HL-60 (cell line): Measurements from ENCODE around the gene KDM6A.

Source experiments
- TF ChIP-seq, protein P1 (sequence below): IDR thresholded peaks from one replicate; pipeline ENCODE4 v1.5.1; 2011; ENCODE audit warnings: low read length, control low read depth, inconsistent platforms; ENCODE audit not compliant: insufficient read depth
- TF ChIP-seq, protein P2 (sequence below): IDR thresholded peaks from 2 replicates; pipeline ENCODE4 v1.6.1; 2012; ENCODE audit warnings: low read depth; ENCODE audit not compliant: insufficient replicate concordance

DNA sequence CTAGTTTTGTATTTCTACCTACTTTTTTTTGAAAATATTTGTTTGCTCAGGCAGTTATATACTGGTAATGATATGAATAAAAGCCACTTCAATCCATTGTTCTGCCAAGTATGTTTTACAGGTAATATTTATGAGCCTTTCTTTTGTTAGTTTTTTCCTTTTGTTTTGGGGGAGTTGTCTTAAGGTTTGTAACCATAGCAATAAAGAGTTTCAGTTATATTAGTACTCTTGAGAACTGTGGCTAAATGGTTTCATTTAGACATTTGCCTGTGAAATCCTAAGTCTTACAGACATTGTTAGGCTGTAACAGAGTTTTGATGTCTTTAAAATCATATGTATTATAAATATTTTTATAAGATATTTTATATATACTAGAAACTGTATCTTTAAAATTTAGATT lies 177.6 kb downstream of the KDM6A start:
- TF ChIP-seq, protein P1, sequence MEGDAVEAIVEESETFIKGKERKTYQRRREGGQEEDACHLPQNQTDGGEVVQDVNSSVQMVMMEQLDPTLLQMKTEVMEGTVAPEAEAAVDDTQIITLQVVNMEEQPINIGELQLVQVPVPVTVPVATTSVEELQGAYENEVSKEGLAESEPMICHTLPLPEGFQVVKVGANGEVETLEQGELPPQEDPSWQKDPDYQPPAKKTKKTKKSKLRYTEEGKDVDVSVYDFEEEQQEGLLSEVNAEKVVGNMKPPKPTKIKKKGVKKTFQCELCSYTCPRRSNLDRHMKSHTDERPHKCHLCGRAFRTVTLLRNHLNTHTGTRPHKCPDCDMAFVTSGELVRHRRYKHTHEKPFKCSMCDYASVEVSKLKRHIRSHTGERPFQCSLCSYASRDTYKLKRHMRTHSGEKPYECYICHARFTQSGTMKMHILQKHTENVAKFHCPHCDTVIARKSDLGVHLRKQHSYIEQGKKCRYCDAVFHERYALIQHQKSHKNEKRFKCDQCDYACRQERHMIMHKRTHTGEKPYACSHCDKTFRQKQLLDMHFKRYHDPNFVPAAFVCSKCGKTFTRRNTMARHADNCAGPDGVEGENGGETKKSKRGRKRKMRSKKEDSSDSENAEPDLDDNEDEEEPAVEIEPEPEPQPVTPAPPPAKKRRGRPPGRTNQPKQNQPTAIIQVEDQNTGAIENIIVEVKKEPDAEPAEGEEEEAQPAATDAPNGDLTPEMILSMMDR: no peak
- TF ChIP-seq, protein P2, sequence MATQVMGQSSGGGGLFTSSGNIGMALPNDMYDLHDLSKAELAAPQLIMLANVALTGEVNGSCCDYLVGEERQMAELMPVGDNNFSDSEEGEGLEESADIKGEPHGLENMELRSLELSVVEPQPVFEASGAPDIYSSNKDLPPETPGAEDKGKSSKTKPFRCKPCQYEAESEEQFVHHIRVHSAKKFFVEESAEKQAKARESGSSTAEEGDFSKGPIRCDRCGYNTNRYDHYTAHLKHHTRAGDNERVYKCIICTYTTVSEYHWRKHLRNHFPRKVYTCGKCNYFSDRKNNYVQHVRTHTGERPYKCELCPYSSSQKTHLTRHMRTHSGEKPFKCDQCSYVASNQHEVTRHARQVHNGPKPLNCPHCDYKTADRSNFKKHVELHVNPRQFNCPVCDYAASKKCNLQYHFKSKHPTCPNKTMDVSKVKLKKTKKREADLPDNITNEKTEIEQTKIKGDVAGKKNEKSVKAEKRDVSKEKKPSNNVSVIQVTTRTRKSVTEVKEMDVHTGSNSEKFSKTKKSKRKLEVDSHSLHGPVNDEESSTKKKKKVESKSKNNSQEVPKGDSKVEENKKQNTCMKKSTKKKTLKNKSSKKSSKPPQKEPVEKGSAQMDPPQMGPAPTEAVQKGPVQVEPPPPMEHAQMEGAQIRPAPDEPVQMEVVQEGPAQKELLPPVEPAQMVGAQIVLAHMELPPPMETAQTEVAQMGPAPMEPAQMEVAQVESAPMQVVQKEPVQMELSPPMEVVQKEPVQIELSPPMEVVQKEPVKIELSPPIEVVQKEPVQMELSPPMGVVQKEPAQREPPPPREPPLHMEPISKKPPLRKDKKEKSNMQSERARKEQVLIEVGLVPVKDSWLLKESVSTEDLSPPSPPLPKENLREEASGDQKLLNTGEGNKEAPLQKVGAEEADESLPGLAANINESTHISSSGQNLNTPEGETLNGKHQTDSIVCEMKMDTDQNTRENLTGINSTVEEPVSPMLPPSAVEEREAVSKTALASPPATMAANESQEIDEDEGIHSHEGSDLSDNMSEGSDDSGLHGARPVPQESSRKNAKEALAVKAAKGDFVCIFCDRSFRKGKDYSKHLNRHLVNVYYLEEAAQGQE: no peak
